ENCODE data around the gene MVD.
"Not testable (repeated sequence)": the region's sequence is repeated elsewhere in the genome, so short reads cannot be mapped to it uniquely, and the experiment has no call there.

Gene MVD

GRCh38 chr16:88618182-88618955, 44.5 kb downstream of the MVD start:
- Histone ChIP-seq H3K4me3 (no peak overlapping the region), H3K27ac (peak overlapping the region in 4 of 21 experiments; percentile 43 to 82 (median 64))

- Histone ChIP-seq H3K4me3 (no peak overlapping the region), H3K27ac (no peak overlapping the region)
These were observed 45.4 kb downstream of the MVD start for GRCh38 chr16:88617268-88618031.

GRCh38 chr16:88616736-88617135, 46.2 kb downstream of the MVD start:
- Histone ChIP-seq H3K4me3 (no peak overlapping the region), H3K27ac (no peak overlapping the region)

GRCh38 chr16:88616320-88616719, 46.6 kb downstream of the MVD start:
- peak overlapping the region in 1 of 21 experiments; percentile 3 for H3K27ac ChIP-seq
- no peak overlapping the region for H3K4me3 ChIP-seq

- no peak overlapping the region for H3K27ac ChIP-seq
- H3K4me3 ChIP-seq, result no peak overlapping the region
These were observed 47.9 kb downstream of the MVD start for GRCh38 chr16:88614818-88615580.

GRCh38 chr16:88613911-88614817, 48.7 kb downstream of the MVD start:
- Histone ChIP-seq H3K4me3 (no peak overlapping the region), H3K27ac (no peak overlapping the region)

- no peak overlapping the region for H3K4me3 ChIP-seq
These were observed 49.6 kb downstream of the MVD start for GRCh38 chr16:88613293-88613692.

GRCh38 chr16:88610909-88611812, 51.7 kb downstream of the MVD start:
- no peak overlapping the region for H3K4me3 ChIP-seq

More at GRCh38 chr16:88613293-88613692, 49.6 kb downstream of the MVD start:
- H3K27ac ChIP-seq, result no peak overlapping the region

GRCh38 chr16:88610080-88610479, 52.8 kb downstream of the MVD start:
- H3K4me3 ChIP-seq, result no peak overlapping the region
- no peak overlapping the region for H3K27ac ChIP-seq

More at GRCh38 chr16:88610909-88611812, 51.7 kb downstream of the MVD start:
- no peak overlapping the region for H3K27ac ChIP-seq

- H3K4me3 ChIP-seq, H3K27ac ChIP-seq: not testable (repeated sequence)
These were observed 53.5 kb downstream of the MVD start for GRCh38 chr16:88609426-88609825.

- Histone ChIP-seq H3K4me3 (no peak overlapping the region), H3K27ac (no peak overlapping the region)
These were observed 54.8 kb downstream of the MVD start for GRCh38 chr16:88608076-88608475.

GRCh38 chr16:88606148-88606757, 56.6 kb downstream of the MVD start:
- Histone ChIP-seq H3K27ac (no peak overlapping the region), H3K4me3 (no peak overlapping the region)

GRCh38 chr16:88605186-88606147, 57.4 kb downstream of the MVD start:
- Histone ChIP-seq H3K27ac (no peak overlapping the region), H3K4me3 (no peak overlapping the region)

GRCh38 chr16:88602091-88602490, 60.8 kb downstream of the MVD start:
- no peak overlapping the region for H3K4me3 ChIP-seq
- H3K27ac ChIP-seq, result no peak overlapping the region

Measured in skin epidermis (tissue), 12 donors.